ENCODE results near the gene PIH1D1. TPM values are rescaled to one million over a fixed set of nuclear protein-coding genes. Genes with fewer than 3 reads are reported as not detected.
A peak's percentile ranks its signal among the peaks of the same experiment; 100 is the strongest.

Gene PIH1D1
- total and polyA plus RNA-seq, 2 of the 13 experiments (the other 11 are each of a cell fraction or from before 2014, with no cell fraction given), result 110 to 137 TPM

- TF ChIP-seq MYNN (CRISPR knock-in tag; IDR thresholded peaks at IDR 0.05; ENCODE audit: low read depth) (no peak), STAT6 (CRISPR knock-in tag; IDR thresholded peaks at IDR 0.05; ENCODE audit: borderline replicate concordance) (no peak), SAP130 (CRISPR knock-in tag; IDR thresholded peaks at IDR 0.05; ENCODE audit: low read depth) (0 out of 2 replicates have a peak, but pooled peaks have one; percentile 19), THAP11 (CRISPR knock-in tag; IDR thresholded peaks at IDR 0.05) (peak; percentile 40; the same call in 1 of the 2 replicates), GABPB1 (CRISPR knock-in tag; IDR thresholded peaks at IDR 0.05) (0 out of 2 replicates have a peak, but pooled peaks have one; percentile 11), ZNF770 (CRISPR knock-in tag; IDR thresholded peaks at IDR 0.05) (no peak), CTCF (CRISPR knock-in tag; IDR thresholded peaks at IDR 0.05) (peak; percentile 81), HNF1B (CRISPR knock-in tag; IDR thresholded peaks at IDR 0.05) (no peak), ZNF574 (CRISPR knock-in tag; IDR thresholded peaks at IDR 0.05) (peak; percentile 74), MTA1 (CRISPR knock-in tag; IDR thresholded peaks at IDR 0.05; ENCODE audit: borderline replicate concordance) (0 out of 2 replicates have a peak, but pooled peaks have one; percentile 15), ZNF256 (CRISPR knock-in tag; conservative IDR thresholded peaks at IDR 0.05) (no peak), BCLAF1 (IDR thresholded peaks at IDR 0.05) (no peak), ZSCAN22 (CRISPR knock-in tag; IDR thresholded peaks at IDR 0.05) (peak; percentile 100)
Measured at GRCh38 chr19:49475995-49476880, 24.6 kb upstream of the PIH1D1 start (continued).
